Measurements from ENCODE around the gene NACC2.

Gene NACC2

DNA sequence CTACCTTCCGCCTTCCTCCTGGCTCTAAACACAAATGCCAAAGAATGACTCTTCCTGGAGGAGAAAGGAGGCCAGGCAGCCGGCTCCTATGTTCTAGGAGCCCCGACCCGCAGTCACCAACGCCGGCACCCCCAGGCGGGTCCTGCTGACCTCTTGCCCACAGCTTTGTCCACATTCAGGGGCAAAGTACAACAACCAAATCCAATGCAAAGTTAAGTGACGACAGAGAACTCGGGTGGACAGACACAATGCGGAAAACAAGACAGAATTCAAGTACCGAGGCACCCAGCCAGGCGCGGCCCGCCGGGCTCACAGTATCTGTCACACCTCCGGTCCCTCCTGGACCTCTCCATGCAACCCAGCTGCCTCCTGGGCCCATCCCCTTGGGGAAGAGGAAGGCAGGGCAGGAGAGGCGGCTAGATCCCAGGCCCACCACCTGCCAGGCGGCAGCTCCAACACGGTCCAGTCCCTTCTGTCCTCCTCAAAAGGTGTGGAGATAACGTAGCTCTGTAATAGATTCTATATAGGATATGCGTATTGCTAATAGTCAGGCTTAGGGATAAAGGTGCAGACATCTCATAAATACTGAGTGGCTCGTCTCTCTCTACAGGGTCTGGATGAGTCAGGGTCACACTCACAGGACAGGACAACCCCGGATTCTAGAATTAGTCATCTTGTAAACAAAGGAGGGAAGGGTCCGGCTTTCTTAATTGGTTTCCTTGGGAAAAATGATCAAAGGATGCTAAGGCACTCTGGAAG, 87.0 kb downstream of the NACC2 start:
- no peak for DNase-seq

DNA sequence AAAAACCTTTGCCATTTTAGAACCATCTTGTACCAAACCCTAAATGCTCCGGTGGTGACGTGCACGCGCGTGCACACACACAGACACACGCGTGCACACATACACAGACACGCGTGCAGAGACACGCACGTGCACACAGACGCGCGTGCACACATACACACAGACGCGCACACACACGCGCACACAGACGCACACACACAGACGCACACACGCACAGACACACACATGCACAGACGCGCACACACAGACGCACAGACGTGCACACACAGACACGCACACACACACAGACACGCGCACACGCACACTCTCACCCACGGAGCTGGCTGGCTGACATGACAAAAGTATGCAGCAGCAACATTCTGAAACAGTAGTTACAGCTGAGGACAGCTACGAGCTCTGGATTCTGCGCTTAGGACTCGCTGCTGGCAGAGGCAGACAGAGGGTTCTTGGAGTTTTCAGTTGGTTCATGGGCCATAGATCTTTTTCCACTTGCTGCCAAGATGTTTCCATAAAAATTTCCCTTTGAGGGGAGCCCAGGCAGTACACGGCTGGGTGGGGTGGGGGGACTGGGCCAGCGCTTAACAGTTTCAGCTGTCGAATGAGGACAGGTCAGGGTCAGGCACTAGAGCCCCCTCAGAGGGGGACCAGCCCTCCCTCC, 87.7 kb downstream of the NACC2 start:
- no peak for DNase-seq

GRCh38 chr9:136006169-136006568, 88.9 kb downstream of the NACC2 start:
- no peak for DNase-seq

- DNase-seq: no peak
These were observed 90.4 kb downstream of the NACC2 start for GRCh38 chr9:136004712-136005111.

DNA sequence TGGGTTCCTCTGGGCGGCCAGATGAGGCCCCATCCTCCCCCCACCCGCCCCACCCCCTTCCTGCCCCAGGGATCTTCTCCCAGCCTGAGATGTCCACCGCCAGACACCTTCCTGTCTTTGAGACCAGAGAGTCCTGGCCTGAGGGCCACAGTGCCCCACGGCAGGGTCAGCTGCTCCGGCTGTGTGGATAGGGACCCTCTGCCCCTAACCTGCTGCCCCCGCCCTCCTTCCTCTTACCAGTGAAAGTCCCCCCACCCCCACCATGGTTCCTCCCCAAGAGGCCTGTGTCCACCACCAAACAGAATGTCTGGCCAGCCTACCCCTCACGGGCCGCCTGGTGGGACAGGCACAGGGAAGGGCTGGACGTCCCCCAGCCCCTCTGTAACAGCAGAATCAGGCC, 90.9 kb downstream of the NACC2 start:
- DNase-seq: no peak

DNA sequence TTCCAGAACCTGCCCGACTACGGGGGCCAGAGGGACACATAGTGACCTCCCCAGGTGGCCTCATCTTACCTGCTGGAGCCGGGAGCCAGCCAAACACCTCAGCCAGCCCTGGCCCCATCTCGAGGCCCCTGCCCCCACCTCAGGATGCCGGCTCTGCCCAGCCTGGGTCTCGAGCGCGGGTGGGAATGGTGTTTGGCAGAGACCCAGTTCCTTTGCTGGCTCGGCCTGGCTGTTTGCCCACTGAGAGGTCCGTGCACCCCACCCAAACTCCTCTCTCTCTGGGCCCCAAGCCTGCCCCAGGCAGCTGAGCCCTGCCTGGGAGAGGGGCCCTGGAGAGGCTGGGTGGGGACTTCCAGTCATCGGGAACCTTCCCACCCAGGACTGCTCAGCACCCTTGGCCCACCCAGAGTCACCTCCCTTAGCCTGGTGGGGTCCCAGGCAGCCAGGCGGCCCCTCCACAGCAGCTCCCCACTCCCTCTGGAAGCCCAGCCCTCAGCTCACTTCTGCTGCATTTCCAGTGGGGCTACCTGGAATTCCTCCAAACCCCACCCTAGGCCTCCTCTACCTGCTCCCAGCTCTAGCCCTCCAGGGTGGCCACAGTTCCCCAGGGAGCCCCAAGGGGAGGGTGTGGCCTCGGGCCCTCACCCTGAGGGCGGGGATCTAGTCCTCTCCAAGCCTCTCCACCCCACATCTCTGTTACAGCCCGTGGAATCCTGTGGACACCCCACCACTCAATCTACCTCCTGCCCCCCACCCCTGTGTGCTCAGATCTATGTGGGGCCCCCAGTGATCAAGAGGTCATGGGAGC, 91.5 kb downstream of the NACC2 start:
- DNase-seq: no peak

DNA sequence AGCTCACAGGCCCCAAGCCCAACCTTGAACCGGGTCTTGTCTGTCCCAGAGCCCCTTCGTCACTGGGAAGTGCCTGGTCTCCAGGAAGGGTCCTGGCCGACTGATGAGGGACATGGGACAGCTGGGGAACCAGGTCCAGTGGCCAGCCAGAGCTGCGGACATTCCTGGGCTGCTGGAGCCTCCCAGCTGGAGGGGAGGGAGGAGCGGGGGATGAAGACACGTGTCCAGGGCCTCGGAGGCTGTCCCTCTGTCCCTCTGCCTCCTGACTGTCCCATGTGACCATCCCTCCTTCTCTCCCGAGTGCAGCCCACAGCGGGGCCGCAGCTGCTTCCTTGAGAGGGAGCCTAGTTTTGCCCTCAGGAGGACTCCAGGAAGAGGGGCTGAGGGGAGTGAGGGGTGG, 92.2 kb downstream of the NACC2 start:
- no peak for DNase-seq

DNA sequence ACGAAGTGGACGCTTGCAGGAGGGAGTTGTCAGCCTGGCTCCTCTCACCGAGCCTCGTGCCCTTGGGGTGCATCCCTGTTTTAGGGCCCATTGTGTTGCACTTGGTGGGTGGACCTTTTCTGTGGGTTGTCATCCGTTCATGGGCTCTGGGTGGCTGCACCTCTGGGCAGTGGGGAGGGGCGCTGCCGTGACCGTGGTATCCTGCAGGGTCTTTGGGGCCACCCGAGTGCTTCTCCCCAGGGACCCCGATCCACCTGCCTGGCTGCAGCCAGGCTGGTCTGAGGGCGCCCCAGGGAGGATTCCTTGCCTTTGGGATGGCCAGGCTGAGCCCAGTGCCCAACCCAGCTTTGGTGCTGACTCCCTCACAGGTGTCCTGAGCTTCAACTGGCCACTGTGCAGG, 92.9 kb downstream of the NACC2 start:
- DNase-seq: no peak

GRCh38 chr9:136001231-136001630, 93.9 kb downstream of the NACC2 start:
- no peak for DNase-seq

DNA sequence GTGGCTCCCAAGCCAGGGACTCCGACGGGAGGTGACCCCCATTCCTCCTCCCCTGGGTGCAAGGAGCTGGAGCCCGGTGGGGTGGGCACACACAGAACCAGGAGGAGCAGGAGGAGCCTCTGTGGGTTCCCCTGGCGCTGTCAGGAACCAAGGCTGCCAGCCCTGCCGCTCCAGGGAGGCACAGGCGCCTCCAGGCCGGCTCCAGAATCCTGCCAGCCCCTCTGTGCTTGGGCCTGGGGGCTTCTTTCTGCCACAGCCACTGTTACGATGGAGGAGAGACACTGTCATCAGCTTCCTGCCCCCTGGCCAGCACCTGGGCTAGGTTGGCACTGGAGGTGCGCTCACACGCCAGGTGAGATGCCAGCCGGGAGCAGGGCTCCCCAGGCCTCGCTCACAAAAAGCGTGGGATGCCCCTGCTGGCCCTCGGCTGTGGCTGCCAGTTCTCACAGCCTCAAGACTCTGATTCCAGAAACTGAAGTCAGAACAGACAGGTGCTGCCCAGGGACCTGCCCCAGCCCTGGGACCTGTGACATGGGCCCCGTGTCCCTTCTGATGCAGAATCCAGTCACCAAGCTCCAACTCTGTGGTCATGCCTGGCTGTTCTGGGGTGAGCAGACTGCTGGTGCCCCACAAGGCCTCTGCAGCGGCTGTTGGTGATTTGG, 96.5 kb downstream of the NACC2 start:
- no peak for DNase-seq

DNA sequence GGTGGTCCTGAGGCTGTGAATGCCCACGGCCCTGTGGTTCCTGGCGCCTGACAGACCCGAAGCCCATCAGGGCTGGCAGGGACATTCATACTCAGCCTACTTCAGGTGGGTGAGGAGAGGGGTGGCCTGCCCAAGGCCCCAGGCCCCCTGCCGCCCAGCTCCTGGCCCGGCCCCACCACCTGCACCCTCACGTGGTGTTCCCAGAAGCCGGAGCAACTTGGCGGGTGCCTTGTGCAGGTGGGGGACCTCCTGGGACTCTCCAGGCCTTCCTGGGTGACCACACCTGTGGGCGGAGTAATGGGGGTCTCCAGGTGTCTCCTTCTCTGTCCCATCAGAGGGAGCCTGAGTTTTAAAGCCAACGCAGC, 97.1 kb downstream of the NACC2 start:
- DNase-seq: no peak

DNA sequence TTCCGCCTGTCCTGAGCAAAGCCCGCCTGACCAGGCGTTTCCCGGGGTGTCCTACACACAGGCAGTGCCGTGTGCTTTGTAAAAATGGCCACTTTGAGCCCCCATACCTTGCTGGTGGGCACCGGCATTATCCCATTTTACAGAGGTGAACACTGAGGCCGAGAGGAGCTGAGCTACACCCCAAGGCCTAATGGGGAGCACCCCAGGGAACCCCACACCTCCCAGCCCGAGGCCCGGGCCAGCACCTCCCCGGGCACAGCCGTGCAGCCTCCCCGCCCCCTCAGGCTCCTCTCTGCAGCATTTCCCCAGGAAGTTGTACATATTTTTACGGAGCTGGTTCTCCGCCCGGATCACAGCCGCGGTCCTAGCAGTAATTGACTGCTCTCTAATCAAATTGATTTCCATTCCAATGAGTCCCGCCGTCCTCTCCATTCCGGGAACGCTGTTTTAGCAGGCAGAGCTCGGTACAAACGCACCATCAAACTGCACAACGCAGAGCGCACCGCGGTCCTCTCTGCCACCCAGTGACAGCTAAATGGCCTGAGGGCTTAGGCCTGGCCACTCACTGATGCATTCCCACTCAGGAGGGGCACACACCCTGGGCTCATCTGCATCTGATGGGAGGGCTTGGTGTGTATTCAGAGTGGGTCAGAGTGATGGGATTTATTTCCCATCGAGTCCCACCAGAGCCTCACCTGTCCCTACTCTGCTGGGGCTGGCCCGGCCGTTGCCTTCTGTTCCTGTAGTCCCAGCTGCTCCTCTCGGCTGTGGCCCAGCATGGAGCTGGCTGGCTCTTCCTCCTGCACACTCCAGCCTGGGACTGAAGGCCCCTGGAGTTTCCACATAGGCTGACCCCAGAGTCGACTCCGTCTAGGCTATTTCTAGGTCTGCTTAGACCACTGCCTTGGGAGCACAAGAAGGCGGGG, 97.7 kb downstream of the NACC2 start:
- no peak for DNase-seq

DNA sequence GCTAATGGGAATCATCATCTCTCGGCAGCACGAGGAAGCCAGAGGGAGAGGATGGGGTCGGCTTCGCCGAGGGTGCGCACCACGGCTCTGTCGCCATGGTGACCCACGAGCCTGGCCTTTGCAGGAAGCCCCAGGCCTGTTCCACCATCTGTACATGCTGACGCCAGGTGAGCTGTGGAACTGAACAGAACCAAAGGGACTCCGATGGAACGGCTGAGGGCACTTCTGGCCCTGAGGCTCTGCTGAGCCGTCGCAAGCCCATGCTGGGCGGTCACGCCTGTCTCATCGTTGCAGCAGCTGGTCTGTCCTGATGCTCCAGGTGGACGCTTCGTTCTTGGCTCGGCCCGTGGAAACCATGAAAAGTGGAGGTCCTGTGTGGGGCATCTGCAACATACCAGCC, 99.3 kb downstream of the NACC2 start:
- DNase-seq: no peak

DNA sequence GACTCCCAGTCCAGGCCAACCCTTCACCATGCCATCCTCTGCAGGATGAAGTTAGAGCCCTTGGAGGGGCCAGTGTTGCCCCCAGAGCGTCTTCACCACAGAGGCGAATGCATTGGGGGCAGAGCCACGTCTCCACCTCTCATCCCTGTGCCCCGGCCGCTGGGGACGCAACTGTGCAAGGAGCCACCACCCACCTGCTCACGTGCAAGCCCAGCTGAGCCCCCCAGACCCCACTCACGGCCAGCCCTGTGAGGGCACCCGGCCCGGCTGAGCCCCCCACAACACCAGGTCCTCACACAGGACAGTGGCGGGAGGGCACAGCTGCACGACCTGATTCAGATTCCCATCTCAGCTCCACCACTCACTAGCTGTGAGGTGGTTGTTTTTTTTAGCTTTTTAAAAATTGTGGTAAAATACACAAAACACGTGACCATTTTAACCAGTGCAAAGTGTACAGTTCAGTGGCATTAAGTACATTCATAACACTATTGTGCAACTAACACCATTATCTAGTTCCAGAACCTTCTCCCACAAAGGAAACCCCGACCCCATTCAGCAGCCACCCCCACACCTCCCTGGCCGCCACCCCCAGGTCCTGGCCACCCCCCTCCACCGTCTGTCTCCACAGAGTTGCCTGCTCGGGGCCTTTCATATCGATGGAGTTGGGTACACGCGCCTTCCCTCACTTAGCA, 100.4 kb downstream of the NACC2 start:
- no peak for DNase-seq

GRCh38 chr9:135993765-135994500, 101.2 kb downstream of the NACC2 start:
- no peak for DNase-seq

DNA sequence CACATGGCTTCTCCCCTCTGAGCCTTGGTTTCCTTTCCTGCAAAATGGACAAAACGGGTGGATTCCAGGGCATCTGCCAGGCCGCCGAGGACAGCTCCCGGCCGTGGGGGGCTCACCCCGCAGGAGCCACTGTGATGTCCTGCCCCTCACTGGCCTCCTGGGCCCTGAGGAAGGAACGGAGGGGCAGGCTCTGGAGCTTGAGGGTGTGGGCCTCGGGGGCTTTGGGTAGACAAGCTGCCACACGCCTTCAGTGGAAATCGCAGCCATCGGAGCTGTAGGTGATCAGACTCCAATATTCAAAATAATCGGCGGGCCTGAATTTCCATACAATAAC, 101.7 kb downstream of the NACC2 start:
- DNase-seq: no peak

DNA sequence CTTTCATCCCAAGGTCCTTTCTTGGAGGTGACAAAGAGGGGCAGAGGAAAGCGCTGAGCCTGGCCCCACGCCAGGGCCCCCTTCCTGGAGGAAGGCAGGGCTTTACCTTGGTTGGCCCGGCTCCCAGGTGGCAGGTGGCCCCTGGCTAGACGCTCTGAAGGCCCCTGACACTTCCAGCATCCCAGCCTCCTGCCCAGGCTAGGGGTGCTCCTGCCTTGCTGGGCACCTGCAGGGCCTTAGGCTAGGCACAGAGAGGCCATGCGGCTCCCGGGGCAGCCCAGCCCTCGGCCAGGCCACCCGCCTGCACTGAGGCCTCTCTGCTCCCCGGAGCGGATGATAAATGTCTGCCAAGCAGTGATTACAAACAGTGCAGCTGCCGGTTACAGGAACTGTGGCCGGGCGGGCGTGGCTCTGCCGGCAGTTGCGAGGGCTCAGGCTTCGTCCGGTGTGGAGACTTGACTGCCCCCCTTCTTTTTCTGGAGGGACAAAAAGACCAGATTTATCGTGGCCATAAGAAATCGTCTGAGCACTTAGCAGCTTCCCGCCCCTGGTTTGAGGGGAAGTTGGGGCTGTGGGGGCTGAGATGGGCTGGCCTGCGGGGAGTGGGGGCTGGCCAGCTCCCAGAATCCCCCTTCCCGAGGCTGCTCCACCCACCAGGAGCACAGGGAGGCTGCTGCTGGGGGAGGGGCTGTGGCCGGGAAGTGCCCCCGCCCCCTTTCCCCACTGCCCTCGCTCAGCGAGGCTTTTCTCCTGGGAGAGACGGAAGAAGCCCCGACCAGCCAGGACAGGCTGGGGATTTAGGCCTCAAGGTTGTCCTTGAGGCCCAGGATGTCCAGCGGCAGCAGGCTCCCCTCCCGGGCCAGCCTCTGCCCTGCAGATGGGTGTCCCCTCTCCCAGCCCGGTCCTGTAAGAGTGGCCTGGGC, 102.3 kb downstream of the NACC2 start:
- no peak for DNase-seq

GRCh38 chr9:135991771-135992170, 103.3 kb downstream of the NACC2 start:
- no peak for DNase-seq

DNA sequence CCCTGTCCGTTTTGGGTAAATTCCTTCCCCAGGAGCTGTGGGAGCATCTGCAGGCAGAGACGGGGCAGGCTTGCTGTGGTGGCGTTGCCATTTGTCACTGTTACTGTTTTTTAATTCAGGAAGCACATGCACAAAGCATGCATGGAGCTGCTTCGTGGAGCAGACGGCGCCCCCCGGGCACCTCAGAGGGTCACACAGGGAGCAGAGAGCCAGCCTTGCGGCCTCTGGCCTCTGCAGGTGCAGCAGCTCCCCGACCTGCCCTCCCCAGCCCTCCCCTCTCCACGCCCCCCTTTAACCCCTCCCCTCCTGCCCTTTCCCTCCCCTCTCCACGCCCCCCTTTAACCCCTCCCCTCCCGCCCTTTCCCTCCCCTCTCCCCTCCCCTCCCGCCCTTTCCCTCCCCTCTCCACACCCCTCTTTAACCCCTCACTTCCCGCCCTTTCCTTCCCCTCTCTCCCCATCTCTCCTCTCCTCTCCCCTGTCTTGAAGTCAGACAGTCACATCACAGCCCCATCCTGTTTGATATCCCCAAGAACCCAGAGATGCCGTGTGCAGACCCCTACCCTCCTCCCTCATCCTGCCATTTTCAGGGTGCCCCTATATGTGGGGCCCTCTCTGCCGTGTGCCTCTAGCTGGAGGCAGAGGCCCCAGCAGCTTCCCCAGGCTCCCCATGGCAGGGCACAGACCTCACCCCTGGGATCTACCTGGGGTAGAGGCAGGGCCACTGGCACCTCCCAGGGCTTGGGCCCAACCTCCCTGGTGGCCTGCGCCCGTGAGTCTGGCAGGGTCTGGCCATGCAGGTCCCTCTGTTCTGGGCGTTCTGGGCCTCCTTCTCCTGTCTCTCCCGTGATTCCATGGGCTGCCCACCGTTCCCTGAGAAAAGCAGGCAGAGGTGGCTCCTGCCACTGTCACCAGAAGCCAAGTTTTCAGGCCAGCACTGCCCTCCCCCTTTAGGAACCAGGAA, 104.3 kb downstream of the NACC2 start:
- DNase-seq: no peak
